HL-60 (cell line): ENCODE results near the gene OXNAD1.

Experiments used
- CTCF ChIP-seq: IDR thresholded peaks from one replicate; pipeline ENCODE4 v1.5.1; 2011; ENCODE audit warnings: low read length, control low read depth, inconsistent platforms; ENCODE audit not compliant: insufficient read depth
- POLR2AphosphoS5 ChIP-seq: IDR thresholded peaks from 2 replicates; pipeline ENCODE4 v1.6.1; 2012; ENCODE audit warnings: low read depth
- REST ChIP-seq: IDR thresholded peaks from 2 replicates; pipeline ENCODE4 v1.6.1; 2012; ENCODE audit warnings: low read depth; ENCODE audit not compliant: insufficient replicate concordance

GRCh38 chr3:16299746-16300145, 34.7 kb downstream of the OXNAD1 start:
- TF ChIP-seq POLR2AphosphoS5: no peak
- TF ChIP-seq CTCF: no peak
- no peak for TF ChIP-seq REST
